Thyroid gland (tissue), 4 donors: ENCODE measurements around the gene NUP62. TPM values are rescaled to one million over a fixed set of nuclear protein-coding genes. Genes with fewer than 3 reads are reported as not detected.

Experiments used
- DNase-seq, 2 donors: peaks; one replicate each; pipeline ENCODE4 v3.0.0-alpha.2; 2019
- H3K27ac ChIP-seq, 3 donors: fragments of 200-600 bp; sonication (generic); 1 replicate in 2 of 3; 2 replicates in 1 of 3; pipeline ENCODE4 v1.5.1; 2016 to 2019; ENCODE audit warnings: mild to moderate bottlenecking in 1 of 3, moderate library complexity in 1 of 3
- H3K27me3 ChIP-seq: fragments of 200-600 bp; sonication (generic); one replicate; pipeline ENCODE4 v1.5.1; 2019
- H3K36me3 ChIP-seq, 2 donors: fragments of 200-600 bp; sonication (generic); one replicate each; pipeline ENCODE4 v1.5.1; 2016 to 2019
- H3K4me1 ChIP-seq, 2 donors: fragments of 200-600 bp; sonication (generic); one replicate each; pipeline ENCODE4 v1.5.1; 2017 to 2019
- H3K4me3 ChIP-seq, 3 donors: fragments of 200-600 bp; sonication (generic); replicated peaks in 1 of 3; 1 replicate in 2 of 3; 2 replicates in 1 of 3; pipeline ENCODE4 v1.5.1; 2016; ENCODE audit warnings: mild to moderate bottlenecking in 1 of 3
- H3K9me3 ChIP-seq: fragments of 200-600 bp; sonication (generic); one replicate; pipeline ENCODE4 v1.5.1; 2017
- CTCF ChIP-seq, 6 experiments: fragments of 200-600 bp in 3 of 6; fragments of 450-650 bp in 3 of 6; sonication (generic) in 3 of 6; IDR thresholded peaks; one replicate each; pipeline ENCODE4 v1.5.1; 2016 to 2019; ENCODE audit warnings: antibody characterized with exemption in 6 of 6, mild to moderate bottlenecking in 2 of 6, inconsistent platforms in 1 of 6, moderate library complexity in 1 of 6
- POLR2A ChIP-seq, 2 donors: fragments of 450-650 bp; IDR thresholded peaks; one replicate each; pipeline ENCODE4 v1.6.1; 2017; ENCODE audit warnings: antibody characterized with exemption in 2 of 2, mild to moderate bottlenecking in 2 of 2, moderate library complexity in 1 of 2
- WGBS, 2 donors: methylation state at CpG; one replicate each; pipeline ENCODE4 v1.1.5; 2017; 5-methylcytosine and 5-hydroxymethylcytosine counted together
- intact Hi-C: fragments of 100-400 bp; cut with DNase I; formaldehyde crosslinking; loops from one replicate; pipeline ENCODE4 v1.15.1; 2023
- total RNA-seq, 4 donors: library from RNA; depleted of rRNA; stranded (reverse); fragments of >200 nt; gene quantifications; one replicate each; pipeline ENCODE4 v1.2.3, GENCODE V29; 2016

Gene NUP62
- total RNA-seq, 4 donors from 2014 or later, result 27.5 to 32.3 (median 30.5) TPM

GRCh38 chr19:49870309-49870901 is 58.9 kb downstream of the NUP62 start:
- intact Hi-C loops, result loop anchor here (10.0 kb wide), 1 partner anchor 106 kb away; the partner anchor contains the start of genes AP2A1 and TSKS
- DNase-seq, result no peak
- peak overlapping the region in 2 of 3 donors; percentile 48 to 55 for H3K4me3 ChIP-seq
- WGBS, 2 donors, result 82 to 88% methylated on average over 6 to 12 of the region's 15 CpGs
- H3K27ac ChIP-seq, result peak overlapping the region; percentile 85 to 87 (median 86)
- H3K36me3 ChIP-seq, result peaks cover 3 to 7% of the 10 kb centered on the region in 2 donors
- H3K4me1 ChIP-seq, result peaks cover 27 to 46% of the 10 kb centered on the region in 2 donors
- TF ChIP-seq POLR2A (IDR thresholded peaks at IDR 0.05) (no peak), CTCF (IDR thresholded peaks at IDR 0.05) (no peak)
- no peaks in the 10 kb centered on the region for H3K27me3 ChIP-seq
- no peaks in the 10 kb centered on the region for H3K9me3 ChIP-seq

- 1% methylated on average over 27 to 37 of the region's 67 CpGs for WGBS, 2 donors
- Histone ChIP-seq H3K9me3 (no peaks in the 10 kb centered on the region), H3K36me3 (peaks cover 3 to 7% of the 10 kb centered on the region in 2 donors), H3K27me3 (no peaks in the 10 kb centered on the region), H3K4me3 (peak overlapping the region; percentile 38 to 55 (median 48)), H3K4me1 (peaks cover 22 to 46% of the 10 kb centered on the region in 2 donors), H3K27ac (peak overlapping the region; percentile 85 to 89 (median 87))
- peak; percentile 96 for DNase-seq
- intact Hi-C loops, result loop anchor here (10.0 kb wide), 1 partner anchor 105 kb away; the partner anchor contains the start of genes AP2A1 and TSKS
- peak in 1 of 2 donors; percentile 83 for TF ChIP-seq POLR2A (IDR thresholded peaks at IDR 0.05)
- TF ChIP-seq CTCF (IDR thresholded peaks at IDR 0.05), result no peak
Measured at GRCh38 chr19:49869484-49870308, 59.6 kb downstream of the NUP62 start.

- Histone ChIP-seq H3K36me3 (peaks cover 3 to 10% of the 10 kb centered on the region in 2 donors), H3K4me1 (peaks cover 22 to 48% of the 10 kb centered on the region in 2 donors), H3K27me3 (no peaks in the 10 kb centered on the region), H3K9me3 (no peaks in the 10 kb centered on the region), H3K27ac (peak overlapping the region; percentile 31 to 95 (median 89)), H3K4me3 (peak overlapping the region in 1 of 3 donors; percentile 22)
- DNase-seq, result no peak
- 4% methylated on average over 15 of the region's 15 CpGs for WGBS, 2 donors
- TF ChIP-seq POLR2A (IDR thresholded peaks at IDR 0.05) (no peak), CTCF (IDR thresholded peaks at IDR 0.05) (no peak)
- intact Hi-C loops, result no loop called here
Measured at GRCh38 chr19:49869009-49869483, 60.3 kb downstream of the NUP62 start.

- no peaks in the 10 kb centered on the region for H3K9me3 ChIP-seq
- H3K27ac ChIP-seq, result peak within 1 kb of the TSS; percentile 70 to 95 (median 90)
- H3K36me3 ChIP-seq, result peaks cover 10 to 17% of the 10 kb centered on the region in 2 donors
- DNase-seq, result peak; percentile 94 to 95
- intact Hi-C loops, result no loop called here
- 1 to 3% methylated on average over 41 to 46 of the region's 65 CpGs for WGBS, 2 donors
- peaks cover 22 to 48% of the 10 kb centered on the region in 2 donors for H3K4me1 ChIP-seq
- peak within 1 kb of the TSS; percentile 30 to 77 (median 71) for H3K4me3 ChIP-seq
- TF ChIP-seq POLR2A (IDR thresholded peaks at IDR 0.05) (peak in 1 of 2 donors; percentile 74), CTCF (IDR thresholded peaks at IDR 0.05) (no peak)
- H3K27me3 ChIP-seq, result no peaks in the 10 kb centered on the region
Measured at GRCh38 chr19:49866933-49867782, 62.1 kb downstream of the NUP62 start, which contains the start of gene PNKP. Gene PNKP, minus strand, starts transcription at chr19:49867576. Its CDS starts 372 bp downstream, at chr19:49867204.
